Superior temporal gyrus (tissue), 1 donor: ENCODE measurements around the gene TANGO6.
A peak's percentile ranks its signal among the peaks of the same experiment; 100 is the strongest.

Experiments used
- DNase-seq: peaks from one replicate; pipeline ENCODE4 v3.0.0-alpha.2; 2016; ENCODE audit errors: extremely low spot score

The TANGO6 gene

GRCh38 chr16:68866933-68867332 is 23.6 kb downstream of the TANGO6 start:
- no peak for DNase-seq

DNA sequence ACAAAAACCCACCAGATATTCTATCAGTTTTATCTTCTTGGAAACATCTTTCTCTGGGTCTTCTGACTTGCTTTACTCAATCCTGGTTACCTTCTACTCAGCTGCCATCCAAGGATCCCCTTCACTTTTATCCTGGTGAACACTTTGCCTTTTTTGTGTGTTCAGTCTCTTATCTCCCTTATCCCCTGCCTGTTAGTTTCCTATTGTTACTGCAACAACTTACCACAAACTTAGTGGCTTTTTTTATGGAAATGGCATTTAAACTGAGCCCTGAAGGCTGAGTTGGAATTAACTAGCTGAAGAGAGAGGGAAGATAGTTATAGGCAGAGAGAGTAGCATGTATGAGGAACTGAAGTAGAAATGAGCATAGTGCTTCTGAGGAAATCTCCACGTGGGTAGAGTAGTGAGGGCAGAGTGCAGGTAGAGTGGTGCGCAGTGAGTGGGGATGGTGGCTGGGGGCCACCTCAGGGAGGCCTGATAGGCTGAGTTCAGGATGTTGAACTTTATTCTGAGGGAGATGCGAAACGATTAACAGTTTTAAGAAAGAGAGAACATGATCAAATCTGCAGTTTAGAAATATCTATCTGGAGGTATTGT is 26.3 kb downstream of the TANGO6 start:
- DNase-seq, result no peak

GRCh38 chr16:68873635-68874471 is 30.5 kb downstream of the TANGO6 start:
- no peak for DNase-seq

DNA sequence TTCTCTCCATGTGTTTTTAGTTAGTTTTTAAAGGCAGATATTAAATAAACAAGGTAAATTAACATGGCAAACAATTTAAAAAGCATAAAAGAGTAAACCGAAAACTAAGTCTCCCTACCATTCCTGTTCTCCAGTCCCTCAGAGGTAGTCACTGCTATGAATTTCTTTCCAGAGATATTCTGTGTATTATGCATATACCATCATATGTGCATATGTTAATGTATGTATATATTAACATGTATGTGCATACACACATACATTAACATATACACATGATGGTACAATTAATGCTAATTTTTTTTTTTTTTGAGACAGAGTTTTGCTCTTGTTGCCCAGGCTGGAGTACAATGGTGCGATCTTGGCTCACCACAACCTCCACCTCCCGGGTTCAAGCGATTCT is 32.5 kb downstream of the TANGO6 start:
- no peak for DNase-seq

DNA sequence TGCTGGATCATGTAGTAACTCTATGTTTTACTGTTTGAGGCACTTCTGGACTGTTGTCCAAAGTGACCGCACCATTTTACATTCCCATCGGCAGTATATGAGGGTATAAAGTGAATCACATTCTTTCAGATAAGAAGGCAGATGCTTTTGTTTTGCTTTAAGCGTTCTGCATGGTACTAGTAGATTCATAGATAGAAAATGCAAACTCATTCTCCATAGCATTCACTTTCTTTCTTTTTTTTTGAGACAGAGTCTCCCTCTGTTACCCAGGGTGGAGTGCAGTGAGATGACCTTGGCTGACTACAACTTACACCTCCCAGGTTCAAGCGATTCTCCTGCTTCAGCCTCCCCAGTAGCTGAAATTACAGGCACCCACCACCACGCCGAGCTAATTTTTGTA is 40.4 kb downstream of the TANGO6 start:
- DNase-seq, result no peak

- no peak for DNase-seq
These were observed 41.1 kb downstream of the TANGO6 start for GRCh38 chr16:68884401-68884800.

GRCh38 chr16:68884861-68885720 is 41.8 kb downstream of the TANGO6 start:
- DNase-seq, result no peak

GRCh38 chr16:68887107-68887506 is 43.8 kb downstream of the TANGO6 start:
- DNase-seq, result no peak

- DNase-seq, result peak; percentile 53
These were observed 46.3 kb downstream of the TANGO6 start for GRCh38 chr16:68889508-68890150.

DNA sequence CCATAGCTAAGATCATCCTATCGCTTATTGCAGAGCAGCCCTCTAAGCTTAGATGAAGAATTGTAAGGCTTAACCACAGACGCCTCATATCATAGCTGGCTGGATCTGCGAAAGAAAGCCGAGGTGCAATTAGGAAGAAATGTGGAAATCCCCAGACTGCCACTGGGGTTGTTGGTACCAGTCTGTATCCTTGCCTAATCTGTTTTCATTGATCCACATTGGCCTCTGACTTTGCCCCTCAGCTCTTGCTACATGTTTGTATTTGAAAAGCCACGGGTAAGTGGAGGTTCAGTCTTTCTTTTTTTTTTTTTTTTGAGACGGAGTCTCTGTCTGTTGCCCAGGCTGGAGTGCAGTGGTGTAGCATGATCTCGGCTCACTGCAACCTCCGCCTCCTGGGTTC is 48.9 kb downstream of the TANGO6 start:
- DNase-seq, result no peak

GRCh38 chr16:68892898-68893297 is 49.6 kb downstream of the TANGO6 start:
- DNase-seq, result no peak

GRCh38 chr16:68893710-68894705 is 50.7 kb downstream of the TANGO6 start:
- DNase-seq, result no peak

DNA sequence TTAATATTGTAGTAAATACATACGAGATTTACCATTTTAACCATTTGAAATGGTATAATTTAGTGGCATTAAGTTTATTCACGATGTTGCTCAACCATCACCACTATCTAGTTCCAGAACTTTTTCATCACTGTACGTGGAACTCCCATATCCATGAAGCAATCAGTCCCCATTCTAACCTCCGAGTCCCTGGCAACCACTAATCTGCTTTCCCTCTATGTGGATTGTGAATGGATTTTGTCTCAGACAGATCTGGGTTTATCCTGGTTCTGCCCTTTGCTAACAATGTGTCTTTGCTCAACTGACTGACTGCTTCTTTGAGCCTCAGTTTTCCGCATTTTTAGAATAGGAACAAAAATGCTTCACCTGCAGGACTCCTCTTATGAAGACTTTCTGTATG is 51.4 kb downstream of the TANGO6 start:
- DNase-seq, result no peak

- DNase-seq, result no peak
These were observed 54.7 kb downstream of the TANGO6 start for GRCh38 chr16:68898026-68898425.

DNA sequence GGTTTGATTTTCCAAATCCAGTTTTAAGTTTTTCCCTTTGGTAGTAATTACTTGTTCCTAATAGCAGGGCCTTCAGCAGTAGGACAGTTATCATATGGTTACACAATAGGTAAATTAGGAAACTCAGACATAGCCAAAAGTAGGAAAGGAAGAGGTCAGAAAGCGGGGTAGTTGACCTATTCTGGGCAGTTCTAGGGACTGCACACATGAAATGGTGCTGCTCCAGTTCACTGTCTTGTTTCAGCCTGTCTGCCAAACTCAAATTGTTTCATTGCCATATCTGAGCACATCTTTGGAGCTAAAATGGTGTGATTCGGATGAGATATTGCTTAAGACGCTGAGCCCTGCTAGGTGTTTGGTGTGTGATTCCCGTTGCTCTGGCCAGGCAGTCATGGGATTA is 56.7 kb downstream of the TANGO6 start:
- DNase-seq, result no peak

DNA sequence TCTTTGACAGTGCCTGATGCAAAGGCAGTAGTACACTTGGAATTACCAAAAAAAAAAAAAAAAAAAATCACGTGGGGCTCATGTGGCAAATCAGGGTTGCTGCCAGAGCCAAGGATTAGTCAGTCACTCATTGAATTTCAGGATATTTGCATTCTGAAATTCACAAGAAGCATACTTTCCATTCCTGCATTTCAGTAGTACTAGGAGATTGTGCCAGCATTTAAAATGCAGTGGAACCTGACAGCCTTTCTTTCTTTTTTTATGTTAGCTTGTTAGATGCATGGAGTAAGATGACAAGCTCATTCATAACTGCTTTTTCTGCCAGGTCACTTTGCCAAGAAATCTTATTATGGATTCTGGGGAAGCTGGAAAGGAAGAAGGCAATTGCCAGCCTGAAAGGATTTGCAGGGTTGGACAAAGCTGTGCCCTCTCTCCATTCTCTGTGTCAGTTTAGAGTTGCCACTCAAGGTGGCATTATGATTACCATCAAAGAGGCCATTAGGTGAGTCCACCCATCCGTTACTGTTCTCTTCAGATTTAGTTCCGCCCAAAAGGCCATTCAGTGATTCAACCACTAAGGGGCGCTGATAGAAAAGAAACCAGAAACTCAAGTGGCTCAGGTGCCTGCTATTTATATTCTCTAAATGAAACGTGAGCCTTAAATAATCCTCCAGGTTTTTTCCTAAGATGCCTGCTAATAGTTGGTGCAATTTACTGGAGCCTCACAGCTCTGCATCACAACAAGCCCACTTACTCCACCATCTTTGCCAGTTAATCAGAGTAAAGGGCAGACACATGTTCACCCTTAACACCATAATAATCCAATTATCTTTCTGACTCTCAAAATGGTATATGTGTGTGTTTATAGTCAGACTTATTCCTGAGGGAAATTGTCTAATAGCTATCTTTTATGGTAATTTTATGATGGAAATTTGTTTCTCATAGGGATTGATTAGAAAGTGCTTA is 59.0 kb downstream of the TANGO6 start:
- DNase-seq, result peak; percentile 85

GRCh38 chr16:68902969-68903345 is 59.6 kb downstream of the TANGO6 start:
- DNase-seq, result no peak

DNA sequence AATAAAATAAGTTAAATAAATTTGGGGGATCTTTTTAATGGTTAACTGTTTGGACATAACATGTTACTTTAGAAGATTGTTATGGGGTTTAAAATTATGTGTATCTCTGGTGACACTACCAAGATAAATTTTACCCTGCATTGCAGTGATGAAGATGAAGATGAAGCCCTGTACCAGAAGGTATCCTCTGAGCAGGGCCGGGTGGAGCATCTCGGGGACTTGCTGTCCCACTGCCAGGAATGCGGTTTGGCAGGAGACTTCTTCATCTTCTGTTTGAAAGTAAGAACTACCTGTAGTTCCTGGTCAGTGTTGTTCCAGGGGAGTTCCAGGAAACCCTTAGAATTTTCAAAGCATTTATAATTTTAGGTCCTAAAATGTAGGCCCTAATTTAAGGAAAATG is 64.0 kb downstream of the TANGO6 start:
- DNase-seq, result no peak

DNA sequence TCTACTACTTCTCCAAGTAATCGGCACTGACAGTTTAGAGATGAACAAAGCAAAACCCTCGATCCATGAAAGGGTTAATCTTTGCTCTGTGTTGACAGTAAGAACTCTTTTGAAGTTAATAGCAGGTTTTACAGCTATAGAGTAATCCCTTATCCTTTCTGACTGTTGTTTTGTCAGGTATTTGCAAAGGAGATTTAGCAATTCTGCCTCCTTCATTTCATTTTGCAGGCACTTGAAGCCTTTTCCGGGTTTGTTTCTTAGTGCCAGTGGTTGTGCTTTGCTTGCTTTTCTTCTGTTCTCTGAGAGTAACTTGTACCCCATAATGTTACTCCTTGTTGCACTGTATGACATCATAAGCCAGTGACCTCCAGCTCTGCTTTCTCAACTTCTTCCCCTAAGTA is 64.5 kb downstream of the TANGO6 start:
- DNase-seq, result no peak
